ENCODE data around the gene CTNNA3. TPM values are rescaled to one million over a fixed set of nuclear protein-coding genes. Genes with fewer than 3 reads are reported as not detected.

Gene CTNNA3
- total and polyA plus RNA-seq, 12 donors, result 0.03 to 14.4 (median 0.47) TPM; not detected in 1

- intact Hi-C loops (cut with DNase I), result no loop called here
- no peak for TF ChIP-seq POLR2A (IDR thresholded peaks at IDR 0.05)
- TF ChIP-seq, protein P1, sequence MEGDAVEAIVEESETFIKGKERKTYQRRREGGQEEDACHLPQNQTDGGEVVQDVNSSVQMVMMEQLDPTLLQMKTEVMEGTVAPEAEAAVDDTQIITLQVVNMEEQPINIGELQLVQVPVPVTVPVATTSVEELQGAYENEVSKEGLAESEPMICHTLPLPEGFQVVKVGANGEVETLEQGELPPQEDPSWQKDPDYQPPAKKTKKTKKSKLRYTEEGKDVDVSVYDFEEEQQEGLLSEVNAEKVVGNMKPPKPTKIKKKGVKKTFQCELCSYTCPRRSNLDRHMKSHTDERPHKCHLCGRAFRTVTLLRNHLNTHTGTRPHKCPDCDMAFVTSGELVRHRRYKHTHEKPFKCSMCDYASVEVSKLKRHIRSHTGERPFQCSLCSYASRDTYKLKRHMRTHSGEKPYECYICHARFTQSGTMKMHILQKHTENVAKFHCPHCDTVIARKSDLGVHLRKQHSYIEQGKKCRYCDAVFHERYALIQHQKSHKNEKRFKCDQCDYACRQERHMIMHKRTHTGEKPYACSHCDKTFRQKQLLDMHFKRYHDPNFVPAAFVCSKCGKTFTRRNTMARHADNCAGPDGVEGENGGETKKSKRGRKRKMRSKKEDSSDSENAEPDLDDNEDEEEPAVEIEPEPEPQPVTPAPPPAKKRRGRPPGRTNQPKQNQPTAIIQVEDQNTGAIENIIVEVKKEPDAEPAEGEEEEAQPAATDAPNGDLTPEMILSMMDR (IDR thresholded peaks at IDR 0.05), result no peak
- H3K27ac ChIP-seq, result no peak overlapping the region
- no peaks in the 10 kb centered on the region for H3K9me3 ChIP-seq (replicated peaks in 1 of 3)
- H3K4me3 ChIP-seq, result no peak overlapping the region
- WGBS, 4 donors, result 83 to 86% (median 85%) methylated on average over 3 of the region's 3 CpGs
- no peaks in the 10 kb centered on the region for H3K27me3 ChIP-seq
- H3K4me1 ChIP-seq (replicated peaks in 1 of 2), result no peaks in the 10 kb centered on the region
- H3K36me3 ChIP-seq (replicated peaks in 1 of 2), result no peaks in the 10 kb centered on the region
- no peak for DNase-seq
Observed at GRCh38 chr10:67553254-67553653, 142.7 kb downstream of the CTNNA3 start.

GRCh38 chr10:67550838-67551402, 145.1 kb downstream of the CTNNA3 start:
- H3K27ac ChIP-seq, result no peak overlapping the region
- intact Hi-C loops (cut with DNase I), result no loop called here
- TF ChIP-seq, protein P1 (IDR thresholded peaks at IDR 0.05), result no peak
- no peak for TF ChIP-seq POLR2A (IDR thresholded peaks at IDR 0.05)
- H3K4me3 ChIP-seq, result no peak overlapping the region
- H3K9me3 ChIP-seq (replicated peaks in 1 of 3), result no peaks in the 10 kb centered on the region
- 75 to 82% (median 80%) methylated on average over 16 of the region's 16 CpGs for WGBS, 4 donors
- no peak for DNase-seq
- no peaks in the 10 kb centered on the region for H3K4me1 ChIP-seq (replicated peaks in 1 of 2)
- no peaks in the 10 kb centered on the region for H3K27me3 ChIP-seq
- H3K36me3 ChIP-seq (replicated peaks in 1 of 2), result no peaks in the 10 kb centered on the region

DNA sequence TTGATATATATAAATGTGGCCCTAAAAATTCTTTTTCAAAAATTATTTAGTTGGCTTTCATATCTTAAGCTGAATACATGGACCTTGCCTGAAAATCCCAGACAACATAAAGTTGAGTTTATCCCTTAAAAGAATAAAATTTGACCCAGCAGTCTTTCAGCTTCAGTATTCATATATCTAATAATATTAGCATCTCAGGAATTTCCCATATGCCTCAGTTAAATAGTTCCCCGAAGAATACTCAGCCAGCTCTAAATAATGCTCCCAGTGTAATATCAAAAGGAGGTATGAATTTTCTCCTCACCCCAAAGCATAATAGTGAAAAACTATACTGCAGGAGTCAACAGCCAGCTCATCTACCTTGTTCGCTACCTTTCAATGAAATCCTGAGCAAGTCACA, 145.9 kb downstream of the CTNNA3 start:
- TF ChIP-seq, protein P1 (IDR thresholded peaks at IDR 0.05), result no peak
- no peak for TF ChIP-seq POLR2A (IDR thresholded peaks at IDR 0.05)
- no peaks in the 10 kb centered on the region for H3K36me3 ChIP-seq (replicated peaks in 1 of 2)
- intact Hi-C loops (cut with DNase I), result no loop called here
- no peaks in the 10 kb centered on the region for H3K27me3 ChIP-seq
- no peak overlapping the region for H3K27ac ChIP-seq
- H3K9me3 ChIP-seq (replicated peaks in 1 of 3), result no peaks in the 10 kb centered on the region
- H3K4me1 ChIP-seq (replicated peaks in 1 of 2), result no peaks in the 10 kb centered on the region
- no peak overlapping the region for H3K4me3 ChIP-seq
- WGBS, 4 donors, result 71 to 88% (median 78%) methylated on average over 2 of the region's 2 CpGs
- no peak for DNase-seq

- H3K9me3 ChIP-seq (replicated peaks in 1 of 3), result no peaks in the 10 kb centered on the region
- WGBS, 4 donors, result 59 to 72% (median 64%) methylated on average over 2 of the region's 2 CpGs
- no peak overlapping the region for H3K27ac ChIP-seq
- no peaks in the 10 kb centered on the region for H3K4me1 ChIP-seq (replicated peaks in 1 of 2)
- no peak overlapping the region for H3K4me3 ChIP-seq
- H3K36me3 ChIP-seq (replicated peaks in 1 of 2), result no peaks in the 10 kb centered on the region
- intact Hi-C loops (cut with DNase I), result no loop called here
- no peak for DNase-seq
- no peaks in the 10 kb centered on the region for H3K27me3 ChIP-seq
- TF ChIP-seq, protein P1 (IDR thresholded peaks at IDR 0.05), result no peak
- no peak for TF ChIP-seq POLR2A (IDR thresholded peaks at IDR 0.05)
Observed at GRCh38 chr10:67549390-67549789, 146.6 kb downstream of the CTNNA3 start.
